GM21576 (cell line): ENCODE results near the gene ALK.

Experiments used
- ATAC-seq: cut with Tn5 transposase; IDR thresholded peaks from one replicate; pipeline ENCODE4 v1.9.1; 2021; ENCODE audit warnings: mild to moderate bottlenecking, moderate library complexity; ENCODE audit not compliant: unreplicated experiment

Gene ALK

GRCh38 chr2:29662861-29663260 is 258.5 kb downstream of the ALK start:
- no peak for ATAC-seq

- ATAC-seq = no peak
These were observed 261.2 kb downstream of the ALK start for GRCh38 chr2:29660201-29660600.

- ATAC-seq = no peak
These were observed 262.2 kb downstream of the ALK start for GRCh38 chr2:29659178-29659577.

GRCh38 chr2:29657674-29658073 is 263.7 kb downstream of the ALK start:
- ATAC-seq = no peak

- no peak for ATAC-seq
These were observed 265.8 kb downstream of the ALK start for GRCh38 chr2:29655391-29656086.

GRCh38 chr2:29650631-29651097 is 270.7 kb downstream of the ALK start:
- ATAC-seq = no peak

GRCh38 chr2:29644949-29645348 is 276.4 kb downstream of the ALK start:
- no peak for ATAC-seq

GRCh38 chr2:29643196-29643595 is 278.2 kb downstream of the ALK start:
- ATAC-seq = no peak

- ATAC-seq = no peak
These were observed 281.0 kb downstream of the ALK start for GRCh38 chr2:29640360-29640759.

GRCh38 chr2:29638641-29639040 is 282.7 kb downstream of the ALK start:
- ATAC-seq = no peak

- no peak for ATAC-seq
These were observed 286.5 kb downstream of the ALK start for GRCh38 chr2:29634916-29635315.

- no peak for ATAC-seq
These were observed 289.4 kb downstream of the ALK start for GRCh38 chr2:29632018-29632417.

GRCh38 chr2:29629495-29629894 is 291.9 kb downstream of the ALK start:
- no peak for ATAC-seq

GRCh38 chr2:29628862-29629261 is 292.5 kb downstream of the ALK start:
- ATAC-seq = no peak

- no peak for ATAC-seq
These were observed 293.2 kb downstream of the ALK start for GRCh38 chr2:29628108-29628745.

- ATAC-seq = no peak
These were observed 294.1 kb downstream of the ALK start for GRCh38 chr2:29627279-29627711.

GRCh38 chr2:29620890-29621289 is 300.5 kb downstream of the ALK start:
- no peak for ATAC-seq

GRCh38 chr2:29619689-29620088 is 301.7 kb downstream of the ALK start:
- no peak for ATAC-seq

GRCh38 chr2:29618024-29618423 is 303.4 kb downstream of the ALK start:
- no peak for ATAC-seq

GRCh38 chr2:29617351-29617750 is 304.0 kb downstream of the ALK start:
- ATAC-seq = no peak

- no peak for ATAC-seq
These were observed 304.8 kb downstream of the ALK start for GRCh38 chr2:29616569-29616968.

GRCh38 chr2:29615841-29616240 is 305.5 kb downstream of the ALK start:
- ATAC-seq = no peak

- no peak for ATAC-seq
These were observed 306.2 kb downstream of the ALK start for GRCh38 chr2:29615183-29615582.
